GM12872 (cell line): ENCODE results near the gene UGT8.

Experiments
- CTCF ChIP-seq: IDR thresholded peaks from 3 replicates; pipeline ENCODE4 v1.5.1; 2011; ENCODE audit warnings: low read depth, mild to moderate bottlenecking, low read length, moderate library complexity; ENCODE audit not compliant: insufficient read depth

Gene UGT8

GRCh38 chr4:114694770-114695169 is 96.2 kb downstream of the UGT8 start:
- TF ChIP-seq CTCF = peak; percentile 26; the same call in 1 of the 3 replicates

DNA sequence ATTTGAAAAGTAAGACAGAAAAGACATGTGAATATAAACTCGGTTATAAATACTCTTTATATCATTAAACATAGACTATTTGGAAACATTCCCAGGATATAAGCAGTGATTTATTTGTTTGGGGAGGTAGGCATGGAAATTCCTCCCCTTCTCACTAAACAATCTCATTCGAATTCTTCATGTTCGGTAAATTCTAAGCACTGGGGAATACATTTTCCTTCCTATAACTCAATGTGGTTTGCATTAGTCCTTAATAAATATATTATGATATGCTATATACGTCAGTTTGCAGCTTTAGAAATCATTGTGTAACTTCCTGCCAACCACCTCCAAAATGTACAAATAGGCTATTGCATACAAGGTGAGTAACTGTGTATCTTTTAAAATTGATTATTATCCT is 99.6 kb downstream of the UGT8 start:
- TF ChIP-seq CTCF = no peak

- no peak for TF ChIP-seq CTCF
These were observed 102.9 kb downstream of the UGT8 start for GRCh38 chr4:114701491-114701890.

DNA sequence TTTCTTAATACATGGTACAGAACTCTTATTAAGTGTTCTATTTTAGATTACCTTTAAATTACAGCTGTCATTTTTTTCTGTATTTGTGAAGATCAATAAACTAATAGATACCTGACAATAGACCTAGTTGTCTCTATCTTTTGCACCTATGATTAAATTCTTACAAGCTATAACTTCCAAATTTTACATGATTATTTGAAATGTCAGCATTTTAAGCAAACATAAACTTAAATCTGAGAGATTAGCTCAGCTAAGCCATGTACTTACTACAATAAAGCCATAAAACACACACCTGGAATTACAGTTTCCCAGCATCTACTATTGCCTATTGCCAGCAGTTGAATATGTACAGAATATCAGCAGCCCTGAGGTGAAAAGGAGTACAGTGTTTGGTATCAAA is 118.8 kb downstream of the UGT8 start:
- no peak for TF ChIP-seq CTCF

- TF ChIP-seq CTCF = no peak
These were observed 126.5 kb downstream of the UGT8 start for GRCh38 chr4:114725066-114725465.

- no peak for TF ChIP-seq CTCF
These were observed 128.9 kb downstream of the UGT8 start for GRCh38 chr4:114727461-114727860.
